PFSK-1 (cell line): ENCODE data around the gene UNC5B.

Experiments used
- FOXP2 ChIP-seq: optimal IDR thresholded peaks from 2 replicates; pipeline ENCODE3; 2011; ENCODE audit warnings: borderline replicate concordance, control low read depth, inconsistent platforms; ENCODE audit not compliant: insufficient read depth; ENCODE audit errors: extremely low read length, extremely low read depth
- POLR2AphosphoS5 ChIP-seq: IDR thresholded peaks from 2 replicates; pipeline ENCODE4 v1.6.1; 2012; ENCODE audit warnings: low read depth, mild to moderate bottlenecking, control low read depth, low read length, moderate library complexity
- SIN3A ChIP-seq: IDR thresholded peaks from 2 replicates; pipeline ENCODE4 v1.6.1; 2012; ENCODE audit warnings: mild to moderate bottlenecking, low read length, moderate library complexity, borderline replicate concordance; ENCODE audit not compliant: insufficient read depth
- TAF1 ChIP-seq: IDR thresholded peaks from 2 replicates; pipeline ENCODE4 v1.6.1; 2012; ENCODE audit warnings: low read length, control low read depth, borderline replicate concordance; ENCODE audit not compliant: insufficient read depth
- TF ChIP-seq, protein P1 (sequence below), 2 experiments: IDR thresholded peaks; 2 replicates each; pipeline versions ENCODE4 v1.6.1 to v1.8.0; 2011 to 2012; ENCODE audit warnings: low read depth in 2 of 2, low read length in 2 of 2, control low read depth in 1 of 2, inconsistent platforms in 1 of 2, mild to moderate bottlenecking in 1 of 2, moderate library complexity in 1 of 2; ENCODE audit not compliant: insufficient read depth in 1 of 2

The UNC5B gene

GRCh38 chr10:71344993-71345480 lies 132.7 kb downstream of the UNC5B start:
- no peak for TF ChIP-seq POLR2AphosphoS5
- TF ChIP-seq, protein P1, sequence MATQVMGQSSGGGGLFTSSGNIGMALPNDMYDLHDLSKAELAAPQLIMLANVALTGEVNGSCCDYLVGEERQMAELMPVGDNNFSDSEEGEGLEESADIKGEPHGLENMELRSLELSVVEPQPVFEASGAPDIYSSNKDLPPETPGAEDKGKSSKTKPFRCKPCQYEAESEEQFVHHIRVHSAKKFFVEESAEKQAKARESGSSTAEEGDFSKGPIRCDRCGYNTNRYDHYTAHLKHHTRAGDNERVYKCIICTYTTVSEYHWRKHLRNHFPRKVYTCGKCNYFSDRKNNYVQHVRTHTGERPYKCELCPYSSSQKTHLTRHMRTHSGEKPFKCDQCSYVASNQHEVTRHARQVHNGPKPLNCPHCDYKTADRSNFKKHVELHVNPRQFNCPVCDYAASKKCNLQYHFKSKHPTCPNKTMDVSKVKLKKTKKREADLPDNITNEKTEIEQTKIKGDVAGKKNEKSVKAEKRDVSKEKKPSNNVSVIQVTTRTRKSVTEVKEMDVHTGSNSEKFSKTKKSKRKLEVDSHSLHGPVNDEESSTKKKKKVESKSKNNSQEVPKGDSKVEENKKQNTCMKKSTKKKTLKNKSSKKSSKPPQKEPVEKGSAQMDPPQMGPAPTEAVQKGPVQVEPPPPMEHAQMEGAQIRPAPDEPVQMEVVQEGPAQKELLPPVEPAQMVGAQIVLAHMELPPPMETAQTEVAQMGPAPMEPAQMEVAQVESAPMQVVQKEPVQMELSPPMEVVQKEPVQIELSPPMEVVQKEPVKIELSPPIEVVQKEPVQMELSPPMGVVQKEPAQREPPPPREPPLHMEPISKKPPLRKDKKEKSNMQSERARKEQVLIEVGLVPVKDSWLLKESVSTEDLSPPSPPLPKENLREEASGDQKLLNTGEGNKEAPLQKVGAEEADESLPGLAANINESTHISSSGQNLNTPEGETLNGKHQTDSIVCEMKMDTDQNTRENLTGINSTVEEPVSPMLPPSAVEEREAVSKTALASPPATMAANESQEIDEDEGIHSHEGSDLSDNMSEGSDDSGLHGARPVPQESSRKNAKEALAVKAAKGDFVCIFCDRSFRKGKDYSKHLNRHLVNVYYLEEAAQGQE (IDR thresholded peaks at IDR 0.05; ENCODE audit: insufficient read depth in 1 of 2, low read depth in 2 of 2, low read length in 2 of 2), result no peak
- no peak for TF ChIP-seq FOXP2
- no peak for TF ChIP-seq SIN3A
- TF ChIP-seq TAF1, result no peak

DNA sequence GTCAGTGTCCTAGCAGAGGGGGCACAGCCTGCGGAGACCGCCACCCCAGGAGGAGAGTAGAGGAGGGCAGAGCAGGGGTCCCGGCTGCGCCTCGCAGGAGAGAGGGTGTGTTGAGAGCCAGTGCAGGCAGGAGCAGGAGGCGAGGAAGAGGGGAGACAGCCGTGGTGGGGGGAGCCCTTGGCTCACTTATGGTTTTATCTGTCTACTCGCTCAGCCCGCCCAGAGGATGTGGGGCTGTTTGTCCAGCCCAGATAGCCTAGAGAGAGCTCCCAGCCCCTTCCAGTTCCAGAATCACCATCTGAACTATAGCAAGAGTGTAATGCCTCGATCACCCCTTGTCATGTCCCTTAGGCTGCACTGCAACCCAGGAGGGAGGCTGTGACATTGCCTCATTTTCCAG lies 133.3 kb downstream of the UNC5B start:
- TF ChIP-seq POLR2AphosphoS5 (no peak), FOXP2 (no peak), SIN3A (no peak), TAF1 (no peak)
- TF ChIP-seq, protein P1 (IDR thresholded peaks at IDR 0.05; ENCODE audit: insufficient read depth in 1 of 2, low read depth in 2 of 2, low read length in 2 of 2), result no peak

GRCh38 chr10:71346731-71347130 lies 134.4 kb downstream of the UNC5B start:
- TF ChIP-seq TAF1 (no peak), FOXP2 (no peak), SIN3A (no peak), POLR2AphosphoS5 (no peak)
- TF ChIP-seq, protein P1 (IDR thresholded peaks at IDR 0.05; ENCODE audit: insufficient read depth in 1 of 2, low read depth in 2 of 2, low read length in 2 of 2), result no peak

DNA sequence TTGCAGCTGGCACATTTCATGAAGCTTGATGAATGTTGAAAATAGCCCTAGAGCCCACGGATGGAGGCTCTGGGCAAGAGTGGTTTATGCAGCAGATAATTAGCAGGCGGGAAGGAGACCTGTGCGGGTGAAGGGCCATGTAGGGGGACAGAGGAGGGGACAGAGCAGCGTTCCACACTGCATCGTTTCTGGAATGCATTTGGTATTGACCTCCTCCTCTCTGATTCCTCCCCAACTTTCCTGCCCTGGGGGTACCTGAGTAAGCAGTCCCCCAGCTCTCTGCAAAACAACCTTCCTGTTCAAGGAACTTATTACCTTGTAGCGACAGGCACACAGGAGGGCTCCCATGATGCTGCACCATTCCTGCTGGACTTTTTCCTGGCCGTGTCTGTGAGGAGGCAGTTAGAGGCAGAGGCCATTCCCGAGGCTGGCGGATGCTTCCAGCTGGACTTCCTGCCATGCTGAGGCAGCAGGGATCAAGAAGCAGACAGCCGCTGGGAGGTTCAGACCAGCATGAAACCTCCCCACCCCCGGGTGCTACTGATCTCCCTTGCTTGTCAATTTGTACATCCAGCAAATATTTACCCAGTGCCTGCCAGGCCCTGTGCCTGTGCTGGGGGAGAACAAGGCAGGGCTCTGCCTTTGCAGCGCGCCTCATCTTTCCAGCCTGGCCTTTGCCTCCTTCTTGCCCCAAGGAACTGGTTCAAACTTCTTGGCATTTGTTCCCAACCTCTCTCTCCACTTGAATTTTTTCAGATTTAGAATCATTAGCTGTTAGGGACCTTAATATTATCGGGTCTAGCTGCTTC lies 135.4 kb downstream of the UNC5B start:
- no peak for TF ChIP-seq FOXP2

- TF ChIP-seq, protein P1 (IDR thresholded peaks at IDR 0.05; ENCODE audit: insufficient read depth in 1 of 2, low read depth in 2 of 2, low read length in 2 of 2), result no peak
- no peak for TF ChIP-seq TAF1
- no peak for TF ChIP-seq SIN3A
- no peak for TF ChIP-seq FOXP2
- TF ChIP-seq POLR2AphosphoS5, result no peak
Observed at GRCh38 chr10:71348850-71349249, 136.5 kb downstream of the UNC5B start.
